Sciatic nerve (tissue), 2 donors: ENCODE measurements around the gene PDK1. TPM values are rescaled to one million over a fixed set of nuclear protein-coding genes. Genes with fewer than 3 reads are reported as not detected.
"Not testable (repeated sequence)": the region's sequence is repeated elsewhere in the genome, so short reads cannot be mapped to it uniquely, and the experiment has no call there.

Source experiments
- ATAC-seq: fragments of 200-7000 bp; cut with Tn5 transposase; one replicate; pipeline ENCODE4 v1.9.1; 2020; ENCODE audit warnings: mild to moderate bottlenecking, moderate library complexity
- DNase-seq: peaks from one replicate; pipeline ENCODE4 v3.0.0-alpha.2; 2020; ENCODE audit warnings: low spot score
- intact Hi-C: fragments of 100-400 bp; cut with DNase I; formaldehyde crosslinking; loops from one replicate; pipeline ENCODE4 v1.14.2; 2022
- total RNA-seq: library from RNA; stranded (reverse); fragmentation: NEBNext Ultra II Directional; extraction: Animal tissue kit (Norgen Biotek cat#: 25700); gene quantifications from one replicate; pipeline ENCODE4 v1.2.1, GENCODE V29; 2021
- donor health status: DM: no; HTN: no; CAD: no.
- donor health status: DM: no; HTN: no; CAD: no.

Gene PDK1
- total RNA-seq, result 18.9 TPM

GRCh38 chr2:172555522-172556283 lies at the start of gene PDK1:
TSS of gene PDK1 (plus strand) at chr2:172556090. CDS start at chr2:172556151, 61 bp downstream.
- intact Hi-C loops, result no loop called here
- ATAC-seq, result peak; percentile 98

DNA sequence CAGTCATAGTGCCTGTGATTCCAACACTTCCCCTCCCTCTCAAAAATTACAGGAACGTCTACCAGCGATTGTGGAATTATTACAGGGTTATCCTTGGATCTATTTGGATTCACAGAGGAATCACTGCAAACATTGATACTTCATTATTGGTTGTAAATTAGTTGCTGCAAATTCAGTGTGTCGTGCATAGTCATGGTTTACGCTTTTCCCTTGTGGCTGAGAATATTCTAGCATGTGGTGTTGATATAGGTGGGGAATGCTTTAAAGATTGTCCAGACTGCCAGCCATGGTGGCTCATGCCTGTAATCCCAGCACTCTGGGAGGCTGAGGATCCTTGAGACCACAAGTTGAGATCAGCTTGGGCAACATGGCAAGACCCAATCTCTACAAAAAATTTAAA lies 48.7 kb upstream of the PDK1 start:
- ATAC-seq, result no peak

More at GRCh38 chr2:172555522-172556283, at the start of gene PDK1:
- peak; percentile 93 for DNase-seq

DNA sequence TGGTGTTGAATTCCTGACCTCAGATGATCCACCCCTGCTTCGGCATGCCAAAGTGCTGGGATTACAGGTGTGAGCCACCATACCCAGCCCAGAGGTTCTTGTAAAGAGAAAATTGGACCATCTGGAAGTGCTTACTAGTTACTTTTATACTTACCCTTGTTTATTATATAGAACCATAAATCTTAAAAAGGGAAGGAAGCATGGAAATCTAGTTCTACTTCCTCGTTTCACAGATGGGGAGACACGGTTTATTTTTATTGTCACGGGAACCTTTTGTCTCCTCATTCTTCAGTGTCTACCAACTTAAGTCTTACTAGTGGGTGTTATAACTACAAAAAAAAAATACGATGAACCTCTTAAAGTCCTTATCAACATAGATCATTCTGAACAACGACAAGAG lies 45.8 kb upstream of the PDK1 start:
- ATAC-seq, result no peak
- no peak for DNase-seq
- intact Hi-C loops, result no loop called here

More for the DNA sequence above, 48.7 kb upstream of the PDK1 start:
- DNase-seq, result no peak
- intact Hi-C loops, result no loop called here

DNA sequence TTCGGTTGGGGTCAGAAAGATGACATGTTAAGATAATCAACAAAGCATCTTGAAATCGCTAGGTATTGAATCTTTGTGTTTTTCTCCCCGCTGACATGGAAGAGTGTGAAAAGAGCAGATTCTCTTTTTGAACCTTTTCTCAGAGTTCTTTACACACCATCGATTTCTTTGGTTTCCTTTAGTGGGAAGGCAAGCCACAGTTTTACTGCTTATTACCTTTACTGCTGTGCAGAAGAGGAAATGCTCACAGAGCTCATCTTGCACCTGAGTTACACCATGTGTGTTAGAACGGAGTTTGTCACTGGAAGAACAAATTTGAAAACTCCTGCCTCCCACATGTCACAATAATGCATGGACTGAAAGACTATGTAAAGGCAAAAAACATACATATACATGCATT lies 45.3 kb upstream of the PDK1 start:
- ATAC-seq (no peak), DNase-seq (no peak)
- intact Hi-C loops, result no loop called here

DNA sequence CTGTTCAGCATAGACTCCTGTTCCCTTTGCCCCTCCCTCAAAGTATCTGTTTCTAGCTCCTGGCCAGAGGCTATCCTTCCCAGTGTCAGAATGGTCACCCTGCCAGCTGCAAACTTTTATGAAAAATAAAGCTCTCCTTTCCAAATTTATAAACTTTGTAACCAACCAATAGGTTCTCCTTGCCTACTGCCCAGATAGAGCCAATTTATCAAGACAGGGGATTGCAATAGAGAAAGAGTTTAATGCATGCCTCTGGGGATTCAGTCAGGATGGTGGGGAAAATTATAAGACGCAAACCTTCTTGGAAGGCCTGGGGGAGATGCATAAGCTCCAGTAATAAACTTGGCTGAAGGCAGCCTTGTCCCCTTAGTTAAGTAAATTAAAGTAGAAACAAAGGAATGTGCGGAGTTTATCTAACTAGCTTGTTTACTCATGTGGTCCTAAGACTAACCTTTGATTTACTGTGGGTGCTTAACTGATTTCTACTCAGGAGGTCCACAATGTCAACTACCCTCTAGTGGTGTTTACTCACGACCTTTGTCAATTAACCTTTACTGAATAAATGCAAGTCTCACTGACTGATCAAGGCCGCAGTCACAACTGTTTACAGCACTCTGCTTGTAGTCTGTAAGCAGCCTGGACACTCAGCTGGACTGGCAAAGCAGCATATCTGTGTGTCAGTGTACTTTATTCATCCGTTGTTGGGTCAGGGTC lies 42.9 kb upstream of the PDK1 start:
- DNase-seq, result no peak
- ATAC-seq, result no peak
- intact Hi-C loops, result no loop called here

DNA sequence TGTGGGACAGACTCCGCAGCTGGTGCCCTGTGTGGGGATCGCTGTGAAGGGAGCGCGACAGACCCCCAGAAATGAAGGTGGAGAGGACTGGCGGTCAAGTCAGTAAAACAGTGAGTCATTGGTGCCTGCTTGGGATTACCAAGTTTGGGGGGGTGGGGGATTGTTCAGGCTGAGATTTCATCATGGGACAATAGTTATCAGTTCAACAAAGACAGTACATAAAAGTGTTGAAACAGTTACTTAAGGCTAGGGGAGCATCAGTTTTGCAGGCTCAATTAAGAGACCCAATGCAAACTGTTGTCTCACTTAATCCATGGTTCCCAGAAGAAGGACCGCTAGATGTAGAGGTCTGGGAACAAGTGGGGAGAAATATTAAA lies 42.4 kb upstream of the PDK1 start:
- DNase-seq (no peak), ATAC-seq (no peak)
- intact Hi-C loops, result no loop called here

GRCh38 chr2:172513935-172514586 lies 41.8 kb upstream of the PDK1 start:
- intact Hi-C loops, result no loop called here
- DNase-seq, result no peak

DNA sequence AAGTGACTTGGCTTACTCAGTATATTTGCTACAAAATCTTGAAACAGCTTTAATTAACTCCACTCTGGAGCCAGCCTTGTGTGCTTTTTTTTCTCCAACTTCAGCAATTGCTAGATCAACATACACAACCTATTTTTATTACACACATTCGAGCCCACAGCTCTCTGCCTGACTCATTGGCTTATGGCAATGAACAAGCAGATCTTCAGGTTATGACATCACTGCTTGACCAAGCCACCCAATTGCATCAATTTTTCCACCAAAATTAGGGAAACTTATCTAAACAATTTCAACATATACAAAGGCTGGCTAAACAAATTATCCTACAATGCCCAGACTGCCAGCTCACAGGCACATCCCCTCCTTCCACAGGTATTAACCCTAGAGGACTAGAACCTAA lies 39.6 kb upstream of the PDK1 start:
- DNase-seq, result no peak
- intact Hi-C loops, result no loop called here
- no peak for ATAC-seq

More at GRCh38 chr2:172513935-172514586, 41.8 kb upstream of the PDK1 start:
- peak; percentile 22 for ATAC-seq

DNA sequence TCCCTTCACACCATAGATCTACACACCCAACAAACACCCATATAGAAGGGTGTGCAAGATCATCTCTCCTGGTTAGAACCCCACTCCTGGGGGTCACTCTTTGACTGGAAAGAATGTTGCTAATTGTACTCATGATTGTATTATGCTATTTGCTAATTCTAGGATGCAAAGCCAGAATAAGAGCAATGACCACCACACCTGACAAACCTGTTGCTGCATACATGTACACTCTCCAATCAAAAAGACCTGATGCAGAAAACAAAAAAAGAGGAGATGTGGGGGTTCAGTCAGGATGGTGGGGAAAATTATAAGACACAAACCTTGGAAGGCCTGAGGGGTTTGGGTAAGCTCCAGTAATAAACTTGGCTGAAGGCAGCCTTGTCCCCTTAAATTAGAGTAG lies 36.9 kb upstream of the PDK1 start:
- ATAC-seq (no peak), DNase-seq (no peak)
- intact Hi-C loops, result no loop called here

DNA sequence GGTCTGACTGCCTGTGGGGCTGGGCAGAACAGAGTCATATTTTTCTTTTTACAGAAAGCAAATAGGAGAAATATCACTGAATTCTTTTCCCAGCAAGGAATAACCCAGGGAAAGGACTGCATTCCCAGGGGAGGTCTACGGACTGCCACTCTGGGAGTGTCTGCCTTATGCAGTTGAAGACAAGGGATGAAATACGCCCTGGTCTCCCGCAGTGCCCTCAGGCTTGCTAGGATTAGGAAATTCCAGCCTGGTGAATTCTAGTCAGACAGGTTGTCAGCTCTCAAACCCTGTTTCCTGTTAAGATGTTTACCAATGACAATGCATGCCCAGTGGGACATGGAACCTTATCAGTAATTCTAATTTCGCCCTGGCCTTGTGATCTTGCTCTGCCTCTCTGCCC lies 30.3 kb upstream of the PDK1 start:
- intact Hi-C loops, result no loop called here
- DNase-seq (no peak), ATAC-seq (no peak)

GRCh38 chr2:172531309-172531708 lies 24.6 kb upstream of the PDK1 start:
- ATAC-seq (no peak), DNase-seq (no peak)
- intact Hi-C loops, result no loop called here

- DNase-seq, result not testable (repeated sequence)
Observed at GRCh38 chr2:172532461-172532860, 23.4 kb upstream of the PDK1 start.

GRCh38 chr2:172533687-172534086 lies 22.2 kb upstream of the PDK1 start:
- no peak for ATAC-seq
- intact Hi-C loops, result no loop called here
- DNase-seq, result no peak

More at GRCh38 chr2:172532461-172532860, 23.4 kb upstream of the PDK1 start:
- intact Hi-C loops, ATAC-seq: not testable (repeated sequence)

DNA sequence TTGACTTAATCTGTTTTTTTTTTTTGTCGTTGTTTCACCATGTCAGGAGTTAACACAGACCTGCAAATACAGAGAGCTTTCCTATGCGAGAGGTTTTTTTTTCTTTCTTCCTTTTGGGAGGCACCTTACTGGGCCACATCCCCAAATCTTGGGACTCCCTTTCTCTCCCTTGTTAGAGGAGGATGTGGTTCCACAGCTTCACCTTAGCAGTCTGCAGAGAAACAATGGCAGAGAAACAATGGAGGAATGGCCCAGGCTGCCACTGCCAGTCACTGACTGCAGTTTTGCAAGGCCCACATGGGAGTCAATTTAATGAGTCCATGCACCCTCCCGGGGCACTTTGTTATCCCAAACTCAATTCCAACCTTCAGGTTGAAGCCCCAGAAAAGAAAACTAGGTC lies 20.8 kb upstream of the PDK1 start:
- no peak for ATAC-seq

GRCh38 chr2:172537851-172538250 lies 18.0 kb upstream of the PDK1 start:
- ATAC-seq, intact Hi-C loops, DNase-seq: not testable (repeated sequence)

More for the DNA sequence above, 20.8 kb upstream of the PDK1 start:
- intact Hi-C loops, result no loop called here
- DNase-seq, result no peak

GRCh38 chr2:172539767-172540166 lies 16.1 kb upstream of the PDK1 start:
- no peak for DNase-seq
- intact Hi-C loops, result no loop called here
- ATAC-seq, result no peak

GRCh38 chr2:172540421-172540820 lies 15.5 kb upstream of the PDK1 start:
- intact Hi-C loops, result no loop called here
- no peak for ATAC-seq
- DNase-seq, result no peak

DNA sequence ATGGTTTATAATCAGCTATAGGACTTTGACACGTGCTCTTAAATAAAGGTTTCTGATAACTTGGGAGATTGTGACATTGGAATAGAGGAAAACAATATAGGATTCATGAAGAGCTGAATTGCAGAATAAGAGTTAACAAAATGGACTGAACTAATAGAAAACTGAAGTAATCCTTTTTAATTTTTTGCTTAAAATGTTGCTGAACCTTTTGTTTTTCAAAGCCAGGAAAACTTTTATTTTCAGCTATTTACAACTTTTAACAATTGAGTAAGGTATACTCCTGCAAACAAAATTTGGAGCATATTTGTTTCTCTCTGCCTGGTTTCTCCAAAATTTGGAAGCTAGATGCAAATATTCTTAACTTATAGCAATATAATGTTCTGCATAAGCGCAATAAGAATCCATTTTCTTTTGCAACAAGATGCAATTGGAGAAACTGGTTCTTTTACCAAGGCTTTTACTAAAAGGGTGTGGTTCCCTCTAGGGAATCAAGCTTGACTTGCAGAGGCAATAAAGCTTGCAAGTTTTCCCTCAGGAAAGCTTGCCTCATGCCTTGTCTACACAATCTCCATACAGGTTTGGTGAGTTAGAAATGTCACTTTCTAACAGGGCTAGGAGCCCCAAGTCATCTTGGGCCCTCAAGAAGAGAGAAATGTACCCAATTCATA lies 10.3 kb upstream of the PDK1 start:
- no peak for DNase-seq
- intact Hi-C loops, result no loop called here

DNA sequence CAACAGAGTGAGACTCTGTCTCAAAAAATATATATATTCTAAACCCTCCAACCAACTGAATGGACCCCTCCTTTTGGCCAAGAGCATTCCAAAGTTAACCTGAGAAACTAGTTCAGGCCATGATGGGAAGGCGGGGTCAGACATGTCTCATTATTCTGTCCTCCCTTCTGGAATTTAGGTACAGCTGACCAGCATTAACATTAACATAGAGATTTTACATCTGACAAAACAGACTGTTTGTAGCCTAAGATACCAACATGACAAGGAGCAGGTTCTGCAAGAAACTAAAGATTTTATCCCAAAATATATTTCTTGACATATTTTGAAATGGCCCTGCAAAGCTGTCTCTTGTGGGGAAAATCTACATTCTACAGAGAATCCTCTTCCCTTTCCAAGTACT lies 6.8 kb upstream of the PDK1 start:
- intact Hi-C loops, result no loop called here
- no peak for ATAC-seq
- no peak for DNase-seq

More for the DNA sequence above, 10.3 kb upstream of the PDK1 start:
- no peak for ATAC-seq
